HepG2 (cell line): Measurements from ENCODE around the gene WDFY1. TPM values are rescaled to one million over a fixed set of nuclear protein-coding genes. Genes with fewer than 3 reads are reported as not detected.
A peak's percentile ranks its signal among the peaks of the same experiment; 100 is the strongest.

Experiments used
- ATAC-seq: fragments of 200-7000 bp; cut with Tn5 transposase; 3 replicates; pipeline ENCODE4 v1.9.1; 2020; ENCODE audit warnings: mild to moderate bottlenecking, moderate library complexity
- BruUV-seq: library from RNA; stranded (reverse); fragments of 400-500 nt; replicated peaks from 2 replicates; lab custom pipeline; 2021; lab: Mats Ljungman, UMichigan
- CTCF ChIA-PET: fragments of 300-600 bp; formaldehyde crosslinking; extraction: SDS; loops from one replicate; lab custom pipeline; 2021; ENCODE audit warnings: low total read pairs, inconsistent platforms, low intra/inter-chr PET ratio; lab: Yijun Ruan, JAX
- POLR2A ChIA-PET: fragments of 350-600 bp; sonication (Branson Sonifier 250); formaldehyde crosslinking; loops from one replicate; lab custom pipeline; 2020; ENCODE audit warnings: antibody characterized with exemption, inconsistent platforms; lab: Yijun Ruan, JAX
- DNase-seq: peaks from one replicate; pipeline ENCODE4 v3.0.0-alpha.2; 2015; ENCODE audit warnings: low spot score
- FAIRE-seq: peaks from 3 replicates; lab custom pipeline; 2011; peaks lifted over from hg19 to GRCh38; lab: Jason Lieb, UNC
- H2AFZ ChIP-seq: one replicate; pipeline ENCODE4 v1.6.1; 2011; ENCODE audit warnings: low read length, inconsistent platforms
- H3K27ac ChIP-seq: fragments of 300-600 bp; 3 replicates; pipeline ENCODE4 v1.8.0; 2011; ENCODE audit warnings: mixed run types, mild to moderate bottlenecking, mixed read lengths, low read length, inconsistent platforms; ENCODE audit not compliant: insufficient read depth; ENCODE audit errors: extremely low read length
- H3K27me3 ChIP-seq, 2 experiments: fragments of 200-600 bp in 1 of 2; 2 replicates in 1 of 2; 3 replicates in 1 of 2; pipeline versions ENCODE4 v1.6.0 to v1.8.0; 2011; ENCODE audit warnings: low read length in 2 of 2, mild to moderate bottlenecking in 2 of 2, moderate library complexity in 2 of 2, inconsistent platforms in 1 of 2; ENCODE audit not compliant: insufficient read depth in 2 of 2, control insufficient read depth in 1 of 2
- H3K36me3 ChIP-seq, 2 experiments: fragments of 200-600 bp in 1 of 2; replicated peaks in 1 of 2; 2 replicates in 1 of 2; 3 replicates in 1 of 2; pipeline versions ENCODE4 v1.5.1 to v1.8.0; 2011; ENCODE audit warnings: low read length in 2 of 2, inconsistent platforms in 1 of 2; ENCODE audit not compliant: insufficient read depth in 2 of 2, control insufficient read depth in 1 of 2
- H3K4me1 ChIP-seq: 2 replicates; pipeline ENCODE4 v1.5.1; 2012; ENCODE audit warnings: low read length, inconsistent platforms; ENCODE audit not compliant: insufficient read depth
- H3K4me2 ChIP-seq: 2 replicates; pipeline ENCODE4 v1.6.0; 2011; ENCODE audit warnings: low read depth, low read length, inconsistent platforms
- H3K4me3 ChIP-seq, 3 experiments: fragments of 200-600 bp in 1 of 3; sonication (generic), shearing (Covaris generic) in 1 of 3; replicated peaks in 1 of 3; 2 replicates each; pipeline ENCODE4 v1.5.1; 2011 to 2016; ENCODE audit warnings: low read length in 3 of 3, inconsistent platforms in 2 of 3, low read depth in 2 of 3, mild to moderate bottlenecking in 2 of 3, control low read depth in 1 of 3, mixed read lengths in 1 of 3; ENCODE audit not compliant: insufficient read depth in 1 of 3
- H3K79me2 ChIP-seq: one replicate; pipeline ENCODE4 v1.6.1; 2011; ENCODE audit warnings: low read length, inconsistent platforms; ENCODE audit not compliant: insufficient read depth
- H3K9ac ChIP-seq: 2 replicates; pipeline ENCODE4 v1.6.0; 2011; ENCODE audit warnings: mild to moderate bottlenecking, low read depth, low read length, inconsistent platforms; ENCODE audit not compliant: insufficient read depth
- H3K9me3 ChIP-seq: 2 replicates; pipeline ENCODE4 v1.5.1; 2012; ENCODE audit warnings: mild to moderate bottlenecking, low read length
- H4K20me1 ChIP-seq: 2 replicates; pipeline ENCODE4 v1.6.0; 2011; ENCODE audit warnings: inconsistent platforms, mild to moderate bottlenecking, low read length, moderate library complexity; ENCODE audit not compliant: insufficient read depth
- GZF1 ChIP-seq: sonication (generic); formaldehyde crosslinking; IDR thresholded peaks from 2 replicates; pipeline ENCODE4 v1.5.1; 2020; ENCODE audit warnings: mild to moderate bottlenecking, missing genetic modification reagents
- HDAC2 ChIP-seq: sonication (generic); formaldehyde crosslinking; IDR thresholded peaks from 2 replicates; pipeline ENCODE4 v1.4.0; 2020; ENCODE audit warnings: missing genetic modification reagents
- IKZF1 ChIP-seq: fragments of 450-650 bp; IDR thresholded peaks from 2 replicates; pipeline ENCODE4 v1.7.1; 2016
- PHF20 ChIP-seq: sonication (generic); formaldehyde crosslinking; IDR thresholded peaks from 2 replicates; pipeline ENCODE4 v1.5.0; 2020; ENCODE audit warnings: mild to moderate bottlenecking, missing genetic modification reagents
- ZNF138 ChIP-seq: sonication (generic); formaldehyde crosslinking; IDR thresholded peaks from 2 replicates; pipeline ENCODE4 v1.5.0; 2020; ENCODE audit warnings: mild to moderate bottlenecking, low read depth, missing genetic modification reagents
- ZNF746 ChIP-seq: sonication (generic); formaldehyde crosslinking; IDR thresholded peaks from 2 replicates; pipeline ENCODE4 v1.8.0; 2022; ENCODE audit warnings: mild to moderate bottlenecking, missing genetic modification reagents
- WGBS: methylation state at CpG from one replicate; pipeline ENCODE4 v1.1.6; 2017; ENCODE audit warnings: low lambda C conversion rate; 5-methylcytosine and 5-hydroxymethylcytosine counted together
- in situ Hi-C: cut with HindIII; loops from 2 replicates; pipeline ENCODE4 v1.10.0; 2017; ENCODE audit warnings: low pct_unique_long_range_greater_than_20kb; ENCODE audit not compliant: extremely low pct_ligation_motif_present
- intact Hi-C: fragments of 100-400 bp; cut with micrococcal nuclease; formaldehyde crosslinking; loops from one replicate; pipeline ENCODE4 v1.10.0; 2022; ENCODE audit not compliant: unreplicated experiment
- polyA plus RNA-seq, 8 experiments: library from polyadenylated mRNA; depleted of rRNA in 3 of 8; stranded (reverse) in 7 of 8; unstranded in 1 of 8; fragments of >200 nt; fragmentation: Illumina TruSeq in 4 of 8; extraction: Trizol in 4 of 8; gene quantifications; 2 replicates each; pipeline versions ENCODE4 v1.2.1 to v1.2.3, GENCODE V29; 2011 to 2016; ENCODE audit warnings: low read depth in 4 of 8, missing spikeins in 1 of 8, mixed read lengths in 1 of 8; ENCODE audit not compliant: insufficient read depth in 1 of 8
- total RNA-seq, 5 experiments: library from RNA; depleted of rRNA; stranded (reverse); fragments of >200 nt; fragmentation: Illumina TruSeq; extraction: Trizol; gene quantifications; 2 replicates each; pipeline ENCODE4 v1.2.3, GENCODE V29; 2016; ENCODE audit warnings: low read depth in 1 of 5
- TF ChIP-seq, protein P1 (sequence below): sonication (generic); formaldehyde crosslinking; IDR thresholded peaks from 2 replicates; pipeline ENCODE4 v1.4.0; 2020; ENCODE audit warnings: missing genetic modification reagents, borderline replicate concordance

Gene WDFY1
- total and polyA plus RNA-seq, 2 of the 13 experiments (the other 11 are each of a cell fraction or from before 2014, with no cell fraction given) = 77.0 to 78.4 TPM

DNA sequence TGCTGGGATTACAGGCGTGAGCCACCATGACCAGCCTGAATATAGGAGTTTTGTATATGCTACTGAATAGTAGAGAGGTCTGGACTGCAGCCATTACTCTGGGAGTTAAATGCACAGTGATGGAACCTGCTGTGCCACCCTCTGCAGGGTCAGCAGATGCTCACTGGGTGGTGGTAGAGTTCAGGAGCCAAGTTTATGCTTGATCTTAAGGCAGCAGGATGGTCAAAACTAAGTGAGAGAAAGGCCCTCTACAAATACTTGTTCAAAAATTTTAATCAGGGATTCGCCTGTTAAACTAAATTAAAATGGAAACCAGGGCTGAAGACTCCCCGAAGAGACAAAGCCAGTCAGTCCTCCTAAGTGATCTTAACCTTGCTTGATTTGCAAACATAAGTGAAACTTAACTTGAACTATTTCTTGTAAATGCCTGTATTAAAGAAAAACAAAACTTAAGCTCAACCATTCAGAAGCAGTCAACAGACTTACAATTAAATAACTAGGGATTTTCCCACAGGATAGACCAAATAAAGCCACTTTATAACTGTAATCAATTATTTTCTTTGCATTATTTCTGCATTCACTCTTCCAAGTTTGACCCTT lies 4.2 kb upstream of the WDFY1 start:
- ChIA-PET POLR2A (no interaction called here), CTCF (no interaction called here)
- Histone ChIP-seq H3K36me3 (no peaks in the 10 kb centered on the region), H3K79me2 (peaks cover 8% of the 10 kb centered on the region), H3K9ac (no peak overlapping the region), H3K4me1 (peaks cover 30% of the 10 kb centered on the region), H3K27ac (no peak overlapping the region), H3K9me3 (no peaks in the 10 kb centered on the region), H3K4me3 (no peak overlapping the region), H3K27me3 (no peaks in the 10 kb centered on the region; a peak in 1 of 5 replicates), H4K20me1 (no peaks in the 10 kb centered on the region), H3K4me2 (no peak overlapping the region), H2AFZ (no peak overlapping the region)
- no peak for DNase-seq
- intact Hi-C loops (no loop called here), in situ Hi-C loops (no loop called here)
- no peak for ATAC-seq
- WGBS = 92% methylated on average over 3 of the region's 3 CpGs
- no TSS peak for BruUV-seq
- no peak for FAIRE-seq
- no peak for TF ChIP-seq HDAC2 (CRISPR knock-in tag)
- TF ChIP-seq, protein P1, sequence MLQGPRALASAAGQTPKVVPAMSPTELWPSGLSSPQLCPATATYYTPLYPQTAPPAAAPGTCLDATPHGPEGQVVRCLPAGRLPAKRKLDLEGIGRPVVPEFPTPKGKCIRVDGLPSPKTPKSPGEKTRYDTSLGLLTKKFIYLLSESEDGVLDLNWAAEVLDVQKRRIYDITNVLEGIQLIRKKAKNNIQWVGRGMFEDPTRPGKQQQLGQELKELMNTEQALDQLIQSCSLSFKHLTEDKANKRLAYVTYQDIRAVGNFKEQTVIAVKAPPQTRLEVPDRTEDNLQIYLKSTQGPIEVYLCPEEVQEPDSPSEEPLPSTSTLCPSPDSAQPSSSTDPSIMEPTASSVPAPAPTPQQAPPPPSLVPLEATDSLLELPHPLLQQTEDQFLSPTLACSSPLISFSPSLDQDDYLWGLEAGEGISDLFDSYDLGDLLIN (CRISPR knock-in tag) = no peak
- no peak for TF ChIP-seq IKZF1
- TF ChIP-seq ZNF138 (CRISPR knock-in tag) = no peak
- TF ChIP-seq PHF20 (CRISPR knock-in tag) = no peak

DNA sequence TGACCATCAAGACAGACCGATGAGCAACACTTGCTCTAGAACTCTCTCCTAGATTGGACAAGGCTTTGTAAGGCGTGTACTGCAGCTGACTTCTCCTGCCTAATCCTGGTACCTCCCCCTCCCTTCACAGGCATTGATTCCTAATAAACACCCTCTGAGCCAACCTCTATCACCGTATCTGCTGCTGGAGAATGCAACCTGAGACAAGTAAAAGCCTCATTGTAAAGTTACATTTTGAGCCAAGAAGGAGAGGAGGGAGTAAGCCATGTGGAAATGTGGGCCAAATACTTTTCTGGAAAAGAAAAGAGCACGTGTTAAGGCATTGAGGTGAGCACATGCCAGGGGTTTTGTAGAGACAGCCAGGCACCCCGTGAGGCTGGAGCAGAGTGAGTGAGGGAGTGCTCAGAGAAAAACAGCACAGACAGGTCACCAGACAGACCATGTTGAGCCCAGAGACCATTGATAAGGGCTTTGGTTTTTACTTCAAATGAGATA lies 2.6 kb upstream of the WDFY1 start:
- H3K9me3 ChIP-seq = no peaks in the 10 kb centered on the region
- no peaks in the 10 kb centered on the region for H3K36me3 ChIP-seq
- DNase-seq (no peak), FAIRE-seq (no peak), ATAC-seq (no peak)
- ChIA-PET CTCF (no interaction called here), POLR2A (no interaction called here)
- H3K27me3 ChIP-seq = no peaks in the 10 kb centered on the region; a peak in 1 of 5 replicates
- peaks cover 40% of the 10 kb centered on the region for H3K4me1 ChIP-seq
- H4K20me1 ChIP-seq = 0 out of 2 replicates have a peak, but pooled peaks cover 7% of the 10 kb centered on the region
- no peak overlapping the region for H3K4me2 ChIP-seq
- no TSS peak for BruUV-seq
- H3K9ac ChIP-seq = no peak overlapping the region
- H3K79me2 ChIP-seq = peaks cover 24% of the 10 kb centered on the region
- WGBS = 75% methylated on average over 5 of the region's 5 CpGs
- H3K27ac ChIP-seq = no peak overlapping the region
- H3K4me3 ChIP-seq = no peak overlapping the region
- intact Hi-C loops = no loop called here
- peak overlapping the region; percentile 52 for H2AFZ ChIP-seq
- TF ChIP-seq GZF1 (CRISPR knock-in tag) (peak; percentile 46; the same call in 1 of the 2 replicates), ZNF746 (CRISPR knock-in tag) (no peak)
- in situ Hi-C loops = no loop called here
